Calu3 (cell line): ENCODE measurements around the gene FBXO39. TPM values are rescaled to one million over a fixed set of nuclear protein-coding genes. Genes with fewer than 3 reads are reported as not detected.

ENCODE experiments used
- BruUV-seq: library from RNA; stranded (reverse); fragments of 400-500 nt; replicated peaks from 2 replicates; lab custom pipeline; 2021; lab: Mats Ljungman, UMichigan
- CTCF ChIA-PET: fragments of 300-600 bp; sonication (Branson Sonifier 250); formaldehyde crosslinking; loops from one replicate; lab custom pipeline; 2022; ENCODE audit warnings: antibody characterized with exemption; lab: Charles Lee
- DNase-seq: peaks from one replicate; pipeline ENCODE4 v3.0.0; 2022
- H3K27ac Mint-ChIP-seq: one replicate; pipeline ENCODE4 v1.8.0; 2022; ENCODE audit warnings: mixed read lengths; ENCODE audit not compliant: unreplicated experiment
- H3K27me3 Mint-ChIP-seq: one replicate; pipeline ENCODE4 v1.8.0; 2022; ENCODE audit warnings: mixed read lengths; ENCODE audit not compliant: unreplicated experiment
- H3K36me3 Mint-ChIP-seq: one replicate; pipeline ENCODE4 v1.8.0; 2022; ENCODE audit warnings: mild to moderate bottlenecking, moderate library complexity, mixed read lengths; ENCODE audit not compliant: insufficient read depth, unreplicated experiment
- H3K4me1 Mint-ChIP-seq: one replicate; pipeline ENCODE4 v1.8.0; 2022; ENCODE audit warnings: mild to moderate bottlenecking, low read depth, mixed read lengths; ENCODE audit not compliant: unreplicated experiment
- H3K4me3 Mint-ChIP-seq: one replicate; pipeline ENCODE4 v1.8.0; 2022; ENCODE audit warnings: mild to moderate bottlenecking, low read depth, moderate library complexity, mixed read lengths; ENCODE audit not compliant: unreplicated experiment
- H3K9me3 Mint-ChIP-seq: one replicate; pipeline ENCODE4 v1.8.0; 2022; ENCODE audit warnings: low read depth, mixed read lengths; ENCODE audit not compliant: unreplicated experiment
- intact Hi-C: fragments of 100-400 bp; cut with micrococcal nuclease; formaldehyde crosslinking; loops from one replicate; pipeline ENCODE4 v1.10.0; 2022; ENCODE audit not compliant: unreplicated experiment
- total RNA-seq: library from RNA; stranded (reverse); gene quantifications from 2 replicates; pipeline ENCODE4 v1.2.3, GENCODE V29; 2022
- TF ChIP-seq, protein P1 (sequence below): fragments of 200-600 bp; IDR thresholded peaks from one replicate; pipeline ENCODE4 v1.8.0; 2022; ENCODE audit warnings: antibody characterized with exemption; ENCODE audit not compliant: unreplicated experiment

FBXO39 gene
- total RNA-seq, 1 experiment from 2014 or later, result 0.59 TPM

DNA sequence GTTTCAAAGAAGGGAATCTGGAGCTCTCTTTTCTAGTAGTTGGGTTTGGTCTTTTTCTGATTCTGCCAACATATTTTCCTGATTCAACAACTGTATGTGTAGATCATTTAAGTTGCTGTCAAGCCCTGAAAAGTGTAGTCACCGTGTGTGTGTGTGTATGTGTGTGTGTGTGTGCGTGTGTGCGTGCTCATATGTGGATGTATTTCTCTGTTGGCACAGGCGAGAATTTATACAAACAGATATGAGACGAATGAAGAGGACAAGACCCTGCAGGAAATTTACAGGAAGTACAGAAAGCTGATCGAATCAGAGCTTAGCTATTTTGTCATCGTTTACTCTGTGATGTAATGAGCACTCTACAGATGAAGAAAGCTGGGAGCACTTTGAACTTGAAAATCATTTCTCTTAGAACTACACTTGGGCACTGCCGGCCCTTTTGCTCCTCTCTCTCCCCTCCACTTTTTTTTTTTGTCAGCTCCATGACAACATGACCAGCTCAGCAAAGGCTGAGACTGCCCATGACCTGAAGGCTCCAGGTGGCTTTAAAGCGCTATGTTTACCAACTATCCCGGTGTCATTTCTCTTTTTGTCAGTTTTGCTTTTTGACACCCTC lies 11.2 kb downstream of the FBXO39 start:
- CTCF ChIA-PET, result interaction anchor here (0.8 kb wide), 1 partner anchor 11 kb away, joined by 3 read pairs; no protein-coding TSS in a partner anchor
- DNase-seq, result no peak
- Mint-ChIP-seq H3K4me3 (no peak overlapping the region), H3K4me1 (no peaks in the 10 kb centered on the region), H3K27ac (no peak overlapping the region), H3K9me3 (no peaks in the 10 kb centered on the region), H3K27me3 (peaks cover 83% of the 10 kb centered on the region), H3K36me3 (no peaks in the 10 kb centered on the region)
- BruUV-seq, result no TSS peak
- TF ChIP-seq, protein P1, sequence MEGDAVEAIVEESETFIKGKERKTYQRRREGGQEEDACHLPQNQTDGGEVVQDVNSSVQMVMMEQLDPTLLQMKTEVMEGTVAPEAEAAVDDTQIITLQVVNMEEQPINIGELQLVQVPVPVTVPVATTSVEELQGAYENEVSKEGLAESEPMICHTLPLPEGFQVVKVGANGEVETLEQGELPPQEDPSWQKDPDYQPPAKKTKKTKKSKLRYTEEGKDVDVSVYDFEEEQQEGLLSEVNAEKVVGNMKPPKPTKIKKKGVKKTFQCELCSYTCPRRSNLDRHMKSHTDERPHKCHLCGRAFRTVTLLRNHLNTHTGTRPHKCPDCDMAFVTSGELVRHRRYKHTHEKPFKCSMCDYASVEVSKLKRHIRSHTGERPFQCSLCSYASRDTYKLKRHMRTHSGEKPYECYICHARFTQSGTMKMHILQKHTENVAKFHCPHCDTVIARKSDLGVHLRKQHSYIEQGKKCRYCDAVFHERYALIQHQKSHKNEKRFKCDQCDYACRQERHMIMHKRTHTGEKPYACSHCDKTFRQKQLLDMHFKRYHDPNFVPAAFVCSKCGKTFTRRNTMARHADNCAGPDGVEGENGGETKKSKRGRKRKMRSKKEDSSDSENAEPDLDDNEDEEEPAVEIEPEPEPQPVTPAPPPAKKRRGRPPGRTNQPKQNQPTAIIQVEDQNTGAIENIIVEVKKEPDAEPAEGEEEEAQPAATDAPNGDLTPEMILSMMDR, result no peak
- intact Hi-C loops, result no loop called here

DNA sequence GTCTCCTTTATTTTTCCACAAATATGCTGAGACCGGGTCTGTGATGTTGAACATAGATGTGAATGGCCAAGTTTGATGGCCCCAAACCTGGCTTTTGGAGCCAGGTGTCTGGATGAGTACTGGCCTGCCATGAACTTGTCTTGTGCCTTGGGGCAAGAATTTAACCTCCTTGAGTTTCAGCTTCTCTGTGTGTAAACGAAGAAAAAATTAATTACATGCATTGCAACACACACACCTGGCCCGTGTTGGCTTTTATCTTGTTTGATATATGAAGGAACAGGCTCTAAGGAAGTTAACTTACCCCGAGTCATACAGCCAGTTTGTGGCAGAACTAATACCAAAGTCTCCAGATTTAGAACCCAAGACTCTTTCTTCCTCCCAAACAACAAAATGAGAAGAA lies 13.1 kb downstream of the FBXO39 start:
- CTCF ChIA-PET, result no interaction called here
- no peaks in the 10 kb centered on the region for H3K4me1 Mint-ChIP-seq
- H3K36me3 Mint-ChIP-seq, result no peaks in the 10 kb centered on the region
- H3K27ac Mint-ChIP-seq, result no peak overlapping the region
- BruUV-seq, result no TSS peak
- H3K27me3 Mint-ChIP-seq, result peaks cover 77% of the 10 kb centered on the region
- DNase-seq, result no peak
- TF ChIP-seq, protein P1, result no peak
- no peaks in the 10 kb centered on the region for H3K9me3 Mint-ChIP-seq
- intact Hi-C loops, result no loop called here
- H3K4me3 Mint-ChIP-seq, result no peak overlapping the region

DNA sequence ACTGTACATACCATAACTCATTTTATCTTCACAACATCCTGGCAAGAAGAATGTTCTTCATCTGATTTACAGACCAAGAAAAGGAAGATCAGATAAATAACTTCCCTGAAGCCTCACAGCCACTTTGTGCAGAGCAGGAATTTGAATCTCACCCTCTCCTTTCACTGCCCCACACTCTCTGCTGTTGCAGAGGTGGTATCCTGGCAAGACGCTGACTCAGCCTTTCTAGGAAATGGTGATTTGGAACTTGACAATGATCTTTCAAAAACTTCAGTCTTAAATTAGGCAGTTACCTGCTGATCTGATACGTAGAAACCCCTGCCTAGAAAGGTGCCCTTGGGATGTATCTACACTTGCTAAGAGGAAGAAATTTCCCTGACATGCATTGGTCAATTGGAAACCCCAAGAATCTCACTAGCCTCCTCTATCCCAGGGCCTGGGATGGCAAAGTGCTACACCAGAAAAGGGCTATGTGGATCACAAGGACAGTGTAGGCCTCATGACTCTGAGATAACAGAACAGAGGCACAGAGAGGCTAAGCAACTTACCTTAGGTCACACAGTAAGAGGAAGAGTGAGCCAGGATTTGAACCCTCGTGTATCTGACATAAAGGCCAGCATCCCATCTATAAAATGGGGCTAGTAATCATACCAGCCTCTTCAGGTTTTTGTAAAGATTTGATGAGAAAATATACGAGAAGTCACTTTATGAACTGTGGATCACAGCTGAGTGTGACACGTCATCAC lies 17.9 kb downstream of the FBXO39 start:
- no peaks in the 10 kb centered on the region for H3K4me1 Mint-ChIP-seq
- H3K27me3 Mint-ChIP-seq, result peaks cover 33% of the 10 kb centered on the region
- intact Hi-C loops, result no loop called here
- CTCF ChIA-PET, result no interaction called here
- DNase-seq, result no peak
- no peaks in the 10 kb centered on the region for H3K36me3 Mint-ChIP-seq
- no peak overlapping the region for H3K4me3 Mint-ChIP-seq
- no TSS peak for BruUV-seq
- TF ChIP-seq, protein P1, result no peak
- H3K9me3 Mint-ChIP-seq, result no peaks in the 10 kb centered on the region
- H3K27ac Mint-ChIP-seq, result no peak overlapping the region

DNA sequence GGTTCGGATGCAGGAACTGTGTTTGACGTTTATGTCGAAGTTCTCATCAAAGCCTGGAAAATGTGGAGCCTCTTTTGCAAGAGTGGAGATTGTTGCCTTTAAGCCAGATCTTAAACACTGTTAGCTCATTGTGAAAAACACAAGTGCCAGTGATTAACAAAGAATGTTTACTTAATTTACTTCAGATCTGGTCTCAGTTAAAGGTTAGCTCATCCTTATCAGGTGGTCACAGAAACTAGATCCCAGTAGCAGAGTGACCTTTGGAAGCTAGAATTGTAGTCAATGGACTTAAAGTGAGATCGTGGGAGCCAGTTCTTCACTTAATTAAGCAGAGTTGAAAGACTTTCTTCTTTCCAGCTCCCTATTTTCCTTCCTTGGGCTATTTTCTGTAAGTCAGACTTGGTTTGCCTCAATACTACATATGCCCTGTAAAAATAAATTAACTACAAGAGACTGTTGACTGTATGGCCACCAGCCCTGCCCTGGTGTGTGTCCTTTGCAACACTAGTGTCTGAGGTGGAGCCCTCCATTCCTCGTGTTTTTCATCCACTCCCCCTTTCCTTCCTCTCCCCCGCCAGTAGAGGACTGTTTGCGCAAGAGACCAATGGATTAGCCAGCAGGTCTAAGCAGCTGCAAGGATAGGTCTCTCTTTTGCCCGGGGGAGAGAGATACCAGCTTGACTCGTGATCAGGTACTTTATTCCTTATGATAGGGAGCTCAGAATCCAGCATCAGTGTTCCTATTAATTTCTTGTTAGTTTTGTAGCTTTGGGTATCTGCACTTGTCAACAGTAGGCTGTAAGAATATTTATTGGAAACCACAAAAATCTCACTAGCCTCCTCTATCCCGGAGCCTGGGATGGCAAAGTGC lies 20.2 kb downstream of the FBXO39 start:
- no peak for DNase-seq
- Mint-ChIP-seq H3K4me3 (no peak overlapping the region), H3K27ac (no peak overlapping the region), H3K9me3 (no peaks in the 10 kb centered on the region), H3K27me3 (peaks cover 20% of the 10 kb centered on the region), H3K36me3 (no peaks in the 10 kb centered on the region), H3K4me1 (no peaks in the 10 kb centered on the region)
- intact Hi-C loops, result no loop called here
- CTCF ChIA-PET, result interaction anchor here (0.6 kb wide), 1 partner anchor 18 kb away, joined by 5 read pairs; no protein-coding TSS in a partner anchor
- TF ChIP-seq, protein P1, result no peak
- no TSS peak for BruUV-seq
